Activated CD8-positive, alpha-beta memory T cell treated with anti-CD3 and anti-CD28 coated beads, Interleukin-2, amount 50 U/mL, for 24 hours (primary cell): ENCODE results near the gene CDC42BPA.
"Not testable (repeated sequence)": the region's sequence is repeated elsewhere in the genome, so short reads cannot be mapped to it uniquely, and the experiment has no call there.

Source experiments
- DNase-seq: peaks from one replicate; pipeline ENCODE4 v3.0.0-alpha.2; 2020; ENCODE audit errors: extremely low read depth

CDC42BPA gene

GRCh38 chr1:227255086-227255732 is 63.1 kb downstream of the CDC42BPA start:
- DNase-seq: no peak

GRCh38 chr1:227253065-227253464 is 65.2 kb downstream of the CDC42BPA start:
- DNase-seq: no peak

- no peak for DNase-seq
Measured at GRCh38 chr1:227245613-227246320, 72.5 kb downstream of the CDC42BPA start.

GRCh38 chr1:227244339-227245118 is 73.8 kb downstream of the CDC42BPA start:
- no peak for DNase-seq

GRCh38 chr1:227242811-227243682 is 75.2 kb downstream of the CDC42BPA start:
- no peak for DNase-seq

GRCh38 chr1:227240983-227241382 is 77.3 kb downstream of the CDC42BPA start:
- no peak for DNase-seq

- no peak for DNase-seq
Measured at GRCh38 chr1:227234998-227235405, 83.3 kb downstream of the CDC42BPA start.

- DNase-seq: not testable (repeated sequence)
Measured at GRCh38 chr1:227231128-227231527, 87.2 kb downstream of the CDC42BPA start.

- DNase-seq: no peak
Measured at GRCh38 chr1:227228201-227228600, 90.1 kb downstream of the CDC42BPA start.

GRCh38 chr1:227227761-227228160 is 90.5 kb downstream of the CDC42BPA start:
- DNase-seq: no peak

- DNase-seq: no peak
Measured at GRCh38 chr1:227225715-227226346, 92.5 kb downstream of the CDC42BPA start.

- no peak for DNase-seq
Measured at GRCh38 chr1:227223171-227223806, 95.0 kb downstream of the CDC42BPA start.

GRCh38 chr1:227219715-227220292 is 98.5 kb downstream of the CDC42BPA start:
- DNase-seq: no peak

GRCh38 chr1:227218870-227219573 is 99.3 kb downstream of the CDC42BPA start:
- no peak for DNase-seq

- DNase-seq: no peak
Measured at GRCh38 chr1:227215863-227216510, 102.3 kb downstream of the CDC42BPA start.

GRCh38 chr1:227214207-227214606 is 104.1 kb downstream of the CDC42BPA start:
- no peak for DNase-seq

- DNase-seq: no peak
Measured at GRCh38 chr1:227213426-227213825, 104.9 kb downstream of the CDC42BPA start.

- no peak for DNase-seq
Measured at GRCh38 chr1:227212164-227212563, 106.1 kb downstream of the CDC42BPA start.

- DNase-seq: no peak
Measured at GRCh38 chr1:227210604-227211003, 107.7 kb downstream of the CDC42BPA start.
